GM13976 (cell line): ENCODE results near the gene PGR.

Experiments
- DNase-seq: peaks from one replicate; pipeline ENCODE4 v3.0.0; 2012; ENCODE audit warnings: low spot score
- in situ Hi-C: fragments of 300-500 bp; cut with MboI; formaldehyde crosslinking; loops from one replicate; pipeline ENCODE4 v1.12.0; 2022; ENCODE audit warnings: low sequenced_read_pairs, mixed read lengths, inconsistent platforms; ENCODE audit not compliant: unreplicated experiment
- TF ChIP-seq, protein P1 (sequence below): IDR thresholded peaks from 2 replicates; pipeline ENCODE4 v1.5.1; 2012; ENCODE audit warnings: borderline replicate concordance, mild to moderate bottlenecking; ENCODE audit not compliant: insufficient read depth; ENCODE audit errors: extremely low read depth, missing control alignments, control extremely low read depth

Gene PGR

DNA sequence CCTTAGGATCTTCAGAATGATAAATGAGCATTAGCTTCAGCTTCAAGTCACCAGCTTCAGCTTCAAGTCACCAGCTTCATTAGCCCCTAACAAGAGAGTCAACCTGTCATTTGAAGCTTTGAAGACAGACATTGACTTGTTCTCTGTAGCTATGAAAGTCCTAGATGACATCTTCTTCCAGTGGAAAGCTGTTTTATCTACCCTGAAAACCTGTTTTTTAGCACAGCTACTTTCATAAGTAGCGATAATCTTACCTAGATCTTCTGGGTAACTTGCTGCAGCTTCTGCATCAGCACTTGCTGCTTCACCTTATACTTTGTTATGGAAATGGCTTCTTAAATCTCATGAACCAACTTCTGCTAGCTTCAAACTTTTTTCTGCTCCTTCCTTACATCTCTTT lies 85.7 kb downstream of the PGR start:
- in situ Hi-C loops, result no loop called here
- TF ChIP-seq, protein P1, sequence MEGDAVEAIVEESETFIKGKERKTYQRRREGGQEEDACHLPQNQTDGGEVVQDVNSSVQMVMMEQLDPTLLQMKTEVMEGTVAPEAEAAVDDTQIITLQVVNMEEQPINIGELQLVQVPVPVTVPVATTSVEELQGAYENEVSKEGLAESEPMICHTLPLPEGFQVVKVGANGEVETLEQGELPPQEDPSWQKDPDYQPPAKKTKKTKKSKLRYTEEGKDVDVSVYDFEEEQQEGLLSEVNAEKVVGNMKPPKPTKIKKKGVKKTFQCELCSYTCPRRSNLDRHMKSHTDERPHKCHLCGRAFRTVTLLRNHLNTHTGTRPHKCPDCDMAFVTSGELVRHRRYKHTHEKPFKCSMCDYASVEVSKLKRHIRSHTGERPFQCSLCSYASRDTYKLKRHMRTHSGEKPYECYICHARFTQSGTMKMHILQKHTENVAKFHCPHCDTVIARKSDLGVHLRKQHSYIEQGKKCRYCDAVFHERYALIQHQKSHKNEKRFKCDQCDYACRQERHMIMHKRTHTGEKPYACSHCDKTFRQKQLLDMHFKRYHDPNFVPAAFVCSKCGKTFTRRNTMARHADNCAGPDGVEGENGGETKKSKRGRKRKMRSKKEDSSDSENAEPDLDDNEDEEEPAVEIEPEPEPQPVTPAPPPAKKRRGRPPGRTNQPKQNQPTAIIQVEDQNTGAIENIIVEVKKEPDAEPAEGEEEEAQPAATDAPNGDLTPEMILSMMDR, result no peak
- DNase-seq, result no peak

DNA sequence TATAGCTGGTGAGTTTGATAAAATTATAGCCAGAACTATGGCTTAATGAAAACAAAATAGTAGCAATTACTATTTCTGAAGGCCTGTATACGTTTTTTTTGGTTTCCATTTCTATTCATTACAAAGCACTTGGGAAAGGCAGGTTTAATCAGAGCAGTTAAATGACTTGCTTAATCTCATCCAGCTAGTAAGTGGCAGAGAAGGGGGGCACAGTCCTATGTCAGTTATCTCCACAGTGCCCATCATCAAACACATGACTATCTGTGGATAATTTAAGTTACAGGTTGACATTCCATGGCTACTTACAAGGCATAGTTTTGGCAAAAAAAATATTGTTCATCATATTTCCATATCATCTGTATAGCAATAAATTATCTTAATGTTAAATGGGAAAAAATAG lies 93.7 kb downstream of the PGR start:
- in situ Hi-C loops, result no loop called here
- no peak for DNase-seq
- TF ChIP-seq, protein P1, result no peak

DNA sequence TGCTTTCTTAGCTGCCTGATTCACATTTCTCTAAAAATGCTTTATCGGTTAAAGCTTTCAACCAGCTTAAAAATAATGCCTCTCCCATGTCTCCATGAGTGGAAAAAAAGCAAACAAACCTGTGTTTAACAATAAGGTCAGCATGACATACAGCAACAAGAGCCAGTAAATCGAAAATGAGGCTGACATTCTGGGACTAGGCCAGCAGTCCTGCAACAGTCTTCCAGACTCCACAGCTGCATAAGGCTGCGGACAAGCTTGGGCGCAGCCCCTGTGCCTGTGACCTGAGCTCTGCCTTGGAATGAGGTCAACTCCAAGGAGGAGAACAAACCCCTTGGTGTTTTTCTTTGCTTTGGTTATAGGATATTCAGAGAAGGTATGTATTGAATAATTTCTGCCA lies 95.5 kb downstream of the PGR start:
- no peak for DNase-seq
- TF ChIP-seq, protein P1, result no peak
- in situ Hi-C loops, result no loop called here

DNA sequence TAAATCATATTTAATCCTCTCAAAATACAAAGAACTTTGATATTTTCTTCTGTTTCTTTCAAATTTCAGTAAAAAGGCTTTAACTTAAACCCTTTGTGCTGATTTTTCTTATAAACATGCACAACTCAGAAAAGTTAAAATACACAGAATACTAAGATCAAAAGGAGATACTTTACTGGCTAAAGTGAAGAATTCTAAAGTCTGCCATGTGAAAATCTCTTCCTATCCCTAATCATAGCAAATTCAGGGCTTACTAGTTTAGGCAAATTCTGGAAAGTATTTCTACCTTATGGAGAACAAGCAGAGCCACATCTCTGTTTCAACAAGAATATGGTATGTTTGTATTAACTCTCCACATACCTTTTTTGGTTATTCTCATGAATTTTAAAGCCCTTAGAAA lies 96.6 kb downstream of the PGR start:
- TF ChIP-seq, protein P1, result no peak
- DNase-seq, result no peak
- in situ Hi-C loops, result no loop called here

DNA sequence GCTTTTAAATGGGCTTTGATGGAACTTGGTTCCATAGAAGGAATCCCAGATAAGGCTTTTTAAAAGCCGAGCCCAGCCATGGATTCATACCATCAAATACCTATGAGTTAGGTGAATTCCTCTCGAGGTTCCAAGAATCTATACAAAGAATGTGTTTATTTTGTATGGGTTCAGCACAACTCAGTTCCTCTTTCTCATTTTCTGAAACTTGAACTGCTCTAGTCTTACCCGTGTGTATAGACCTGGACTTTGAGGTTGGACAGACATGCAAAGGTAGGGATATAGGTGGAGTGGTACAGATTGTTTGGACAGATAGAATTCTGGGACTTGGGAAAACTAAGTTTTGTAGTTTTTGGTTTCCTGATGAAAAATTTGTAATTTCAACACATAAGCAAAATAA lies 97.9 kb downstream of the PGR start:
- in situ Hi-C loops, result no loop called here
- TF ChIP-seq, protein P1, result no peak
- DNase-seq, result no peak

DNA sequence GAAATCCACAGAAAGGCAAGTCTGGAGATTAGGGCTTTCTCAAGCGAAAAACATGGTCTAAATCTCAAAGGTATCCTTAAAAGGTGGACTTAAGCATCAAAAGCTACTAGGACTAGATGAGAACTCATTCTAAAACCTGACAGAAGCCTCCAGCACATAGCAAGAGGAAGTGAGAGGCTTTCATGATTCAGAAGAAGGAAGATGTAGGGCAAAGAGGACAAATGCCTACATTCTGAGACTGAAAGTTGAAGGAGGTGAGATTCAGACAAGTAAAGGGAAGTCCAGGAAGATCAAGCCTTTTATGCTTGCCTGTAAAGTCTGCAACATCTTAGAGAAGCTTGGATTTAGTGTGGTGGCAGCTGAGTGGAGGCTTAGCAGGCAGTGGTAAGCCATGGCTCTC lies 98.9 kb downstream of the PGR start:
- in situ Hi-C loops, result no loop called here
- DNase-seq, result no peak
- TF ChIP-seq, protein P1, result no peak

DNA sequence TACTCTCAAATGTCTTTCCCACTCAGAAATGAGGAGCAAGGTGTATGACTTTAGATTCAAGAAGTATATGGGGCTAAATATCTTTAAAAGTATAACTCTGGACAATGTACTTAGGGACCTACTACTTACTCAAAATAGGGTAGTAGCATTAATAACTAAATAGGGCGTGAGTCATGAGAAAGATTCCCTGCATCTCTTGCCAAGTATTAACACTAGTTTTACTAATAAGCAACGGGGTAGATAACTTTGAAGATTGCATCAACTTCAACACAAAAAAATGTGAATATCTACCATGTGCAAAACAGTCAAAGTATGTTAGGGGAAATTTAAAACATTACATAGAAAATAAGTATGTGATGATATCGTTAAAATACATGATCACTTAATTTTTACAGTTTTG lies 99.6 kb downstream of the PGR start:
- in situ Hi-C loops, result no loop called here
- no peak for DNase-seq
- TF ChIP-seq, protein P1, result no peak
